Stimulated activated CD4-positive, alpha-beta T cell treated with anti-CD3 and anti-CD28 coated beads, Interleukin-15, amount 100 ng/mL, for 48 hours (primary cell): ENCODE measurements around the gene CPLX3.

Experiments
- DNase-seq, 2 donors: peaks; one replicate each; pipeline ENCODE4 v3.0.0-alpha.2; 2020; ENCODE audit warnings: low read depth in 2 of 2

Gene CPLX3

GRCh38 chr15:74870436-74871215 lies 44.2 kb downstream of the CPLX3 start:
- no peak for DNase-seq

- no peak for DNase-seq
Observed at GRCh38 chr15:74872702-74873035, 46.2 kb downstream of the CPLX3 start.

- DNase-seq: peak; percentile 86 to 89
Observed at GRCh38 chr15:74873036-74873755, 46.8 kb downstream of the CPLX3 start, which contains the start of gene SCAMP2. SCAMP2 (minus strand) TSS chr15:74873365; CDS start chr15:74873255, 110 bp downstream.

GRCh38 chr15:74873756-74874424 lies 47.5 kb downstream of the CPLX3 start:
- no peak for DNase-seq

GRCh38 chr15:74878273-74878672 lies 51.8 kb downstream of the CPLX3 start:
- DNase-seq: no peak
